ENCODE data around the gene GADD45A. TPM values are rescaled to one million over a fixed set of nuclear protein-coding genes. Genes with fewer than 3 reads are reported as not detected.
"Not testable (repeated sequence)": the region's sequence is repeated elsewhere in the genome, so short reads cannot be mapped to it uniquely, and the experiment has no call there.

GADD45A gene
- total and polyA plus RNA-seq, 12 donors, result 26.2 to 148 (median 59.7) TPM

- H3K27ac ChIP-seq, result no peak overlapping the region
- H3K36me3 ChIP-seq, result no peaks in the 10 kb centered on the region
- peaks cover 7 to 49% (median 38%) of the 10 kb centered on the region in 9 donors for H3K4me1 ChIP-seq
- intact Hi-C loops (cut with DNase I), result loop anchor here in 1 of 10 donors (5.0 kb wide), 1 partner anchor 33 kb away; no protein-coding TSS in a partner anchor
- no peaks in the 10 kb centered on the region for H3K27me3 ChIP-seq
- DNase-seq (no peak), ATAC-seq (no peak)
- H3K4me3 ChIP-seq, result no peak overlapping the region
- 96 to 97% methylated on average over 2 of the region's 2 CpGs for WGBS, 2 donors
- no peaks in the 10 kb centered on the region for H3K9me3 ChIP-seq
- TF ChIP-seq CTCF (IDR thresholded peaks at IDR 0.05), result no peak
These were observed 44.9 kb downstream of the GADD45A start for GRCh38 chr1:67729872-67730271.

- H3K27ac ChIP-seq, H3K36me3 ChIP-seq, H3K4me3 ChIP-seq, H3K9me3 ChIP-seq, DNase-seq, ATAC-seq, H3K27me3 ChIP-seq: not testable (repeated sequence)
- intact Hi-C loops (cut with DNase I), result loop anchor here in 1 of 10 donors (5.0 kb wide), 1 partner anchor 33 kb away; no protein-coding TSS in a partner anchor
- 95 to 98% methylated on average over 9 of the region's 9 CpGs for WGBS, 2 donors
- peaks cover 7 to 49% (median 38%) of the 10 kb centered on the region in 9 donors for H3K4me1 ChIP-seq
These were observed 45.3 kb downstream of the GADD45A start for GRCh38 chr1:67730312-67730711.

- H3K27me3 ChIP-seq, result no peaks in the 10 kb centered on the region
- H3K27ac ChIP-seq, result no peak overlapping the region
- intact Hi-C loops (cut with DNase I), result loop anchor here in 1 of 10 donors (5.0 kb wide), 1 partner anchor 34 kb away; no protein-coding TSS in a partner anchor
- no peaks in the 10 kb centered on the region for H3K36me3 ChIP-seq
- no peak for TF ChIP-seq CTCF (IDR thresholded peaks at IDR 0.05)
- no peak for ATAC-seq
- no peaks in the 10 kb centered on the region for H3K9me3 ChIP-seq
- DNase-seq, result no peak
- H3K4me3 ChIP-seq, result no peak overlapping the region
- peaks cover 11 to 49% (median 43%) of the 10 kb centered on the region in 9 donors for H3K4me1 ChIP-seq
- WGBS, 2 donors, result 94 to 96% methylated on average over 2 of the region's 2 CpGs
These were observed 46.3 kb downstream of the GADD45A start for GRCh38 chr1:67731322-67731721.

GRCh38 chr1:67732750-67733151, 47.8 kb downstream of the GADD45A start:
- WGBS, 2 donors, result 56 to 68% methylated on average over 6 of the region's 6 CpGs
- no peaks in the 10 kb centered on the region for H3K27me3 ChIP-seq
- no peaks in the 10 kb centered on the region for H3K36me3 ChIP-seq
- DNase-seq (peak; percentile 34 to 62), ATAC-seq (peak; percentile 55 to 84 (median 75))
- intact Hi-C loops (cut with DNase I), result loop anchor here in 1 of 10 donors (5.0 kb wide), 1 partner anchor 35 kb away; no protein-coding TSS in a partner anchor
- H3K9me3 ChIP-seq, result no peaks in the 10 kb centered on the region
- no peak for TF ChIP-seq CTCF (IDR thresholded peaks at IDR 0.05)
- H3K27ac ChIP-seq, result peak overlapping the region in 8 of 10 donors; percentile 14 to 76 (median 60)
- no peak overlapping the region for H3K4me3 ChIP-seq
- H3K4me1 ChIP-seq, result peaks cover 15 to 61% (median 51%) of the 10 kb centered on the region in 9 donors

- no peaks in the 10 kb centered on the region for H3K9me3 ChIP-seq
- intact Hi-C loops (cut with DNase I), result loop anchor here in 1 of 10 donors (5.0 kb wide), 1 partner anchor 37 kb away; no protein-coding TSS in a partner anchor
- no peak for DNase-seq
- ATAC-seq, result peak in 4 of 8 donors; percentile 13 to 16 (median 14)
- WGBS, 2 donors, result 39 to 48% methylated on average over 4 of the region's 4 CpGs
- TF ChIP-seq CTCF (IDR thresholded peaks at IDR 0.05), result no peak
- peak overlapping the region in 5 of 10 donors; percentile 38 to 84 (median 44) for H3K27ac ChIP-seq
- H3K4me1 ChIP-seq, result peaks cover 15 to 61% (median 51%) of the 10 kb centered on the region in 9 donors
- no peaks in the 10 kb centered on the region for H3K27me3 ChIP-seq
- no peaks in the 10 kb centered on the region for H3K36me3 ChIP-seq
- H3K4me3 ChIP-seq, result no peak overlapping the region
These were observed 48.8 kb downstream of the GADD45A start for GRCh38 chr1:67733681-67734322.
